Measurements from ENCODE around the gene PSMA5.

DNA sequence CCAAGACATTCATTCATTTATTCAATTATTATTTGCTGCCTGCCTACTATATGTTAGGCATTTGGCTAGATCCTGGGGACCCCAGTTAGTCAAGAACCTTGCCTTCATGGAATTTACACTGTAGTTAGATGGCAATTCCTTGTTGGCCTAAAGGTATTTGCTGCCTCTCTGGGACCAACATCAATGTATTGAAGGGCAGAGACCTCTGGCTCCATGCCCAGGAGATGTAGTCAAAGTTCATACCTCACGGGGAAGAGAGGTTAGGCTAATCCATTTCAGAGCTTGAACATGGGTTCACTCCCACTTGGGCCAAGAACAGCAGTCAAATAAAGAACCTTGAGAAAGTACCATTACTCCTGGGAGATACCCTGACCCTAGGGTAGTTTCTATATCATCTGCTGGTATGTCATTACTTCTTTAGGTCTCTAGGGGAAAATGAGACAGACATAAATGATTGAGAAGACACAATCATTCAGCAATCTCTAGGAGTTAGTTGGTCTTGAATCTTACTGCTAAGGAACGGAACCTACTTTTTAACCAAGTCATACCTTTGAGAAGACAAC is 60.5 kb downstream of the PSMA5 start:
- TF ChIP-seq, protein P1, sequence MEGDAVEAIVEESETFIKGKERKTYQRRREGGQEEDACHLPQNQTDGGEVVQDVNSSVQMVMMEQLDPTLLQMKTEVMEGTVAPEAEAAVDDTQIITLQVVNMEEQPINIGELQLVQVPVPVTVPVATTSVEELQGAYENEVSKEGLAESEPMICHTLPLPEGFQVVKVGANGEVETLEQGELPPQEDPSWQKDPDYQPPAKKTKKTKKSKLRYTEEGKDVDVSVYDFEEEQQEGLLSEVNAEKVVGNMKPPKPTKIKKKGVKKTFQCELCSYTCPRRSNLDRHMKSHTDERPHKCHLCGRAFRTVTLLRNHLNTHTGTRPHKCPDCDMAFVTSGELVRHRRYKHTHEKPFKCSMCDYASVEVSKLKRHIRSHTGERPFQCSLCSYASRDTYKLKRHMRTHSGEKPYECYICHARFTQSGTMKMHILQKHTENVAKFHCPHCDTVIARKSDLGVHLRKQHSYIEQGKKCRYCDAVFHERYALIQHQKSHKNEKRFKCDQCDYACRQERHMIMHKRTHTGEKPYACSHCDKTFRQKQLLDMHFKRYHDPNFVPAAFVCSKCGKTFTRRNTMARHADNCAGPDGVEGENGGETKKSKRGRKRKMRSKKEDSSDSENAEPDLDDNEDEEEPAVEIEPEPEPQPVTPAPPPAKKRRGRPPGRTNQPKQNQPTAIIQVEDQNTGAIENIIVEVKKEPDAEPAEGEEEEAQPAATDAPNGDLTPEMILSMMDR (IDR thresholded peaks at IDR 0.05; ENCODE audit: poor library complexity, severe bottlenecking): no peak
- TF ChIP-seq SMC3 (conservative IDR thresholded peaks at IDR 0.05; ENCODE audit: poor library complexity) (no peak), EZH2 (IDR thresholded peaks at IDR 0.05; ENCODE audit: borderline replicate concordance, insufficient read depth, low read length, poor library complexity, severe bottlenecking) (no peak), POLR2AphosphoS5 (IDR thresholded peaks at IDR 0.05) (no peak), RAD21 (conservative IDR thresholded peaks at IDR 0.05) (no peak), EP300 (conservative IDR thresholded peaks at IDR 0.05; ENCODE audit: poor library complexity, severe bottlenecking) (no peak), MXI1 (conservative IDR thresholded peaks at IDR 0.05; ENCODE audit: poor library complexity, severe bottlenecking) (no peak)
- TF ChIP-seq, protein P2, sequence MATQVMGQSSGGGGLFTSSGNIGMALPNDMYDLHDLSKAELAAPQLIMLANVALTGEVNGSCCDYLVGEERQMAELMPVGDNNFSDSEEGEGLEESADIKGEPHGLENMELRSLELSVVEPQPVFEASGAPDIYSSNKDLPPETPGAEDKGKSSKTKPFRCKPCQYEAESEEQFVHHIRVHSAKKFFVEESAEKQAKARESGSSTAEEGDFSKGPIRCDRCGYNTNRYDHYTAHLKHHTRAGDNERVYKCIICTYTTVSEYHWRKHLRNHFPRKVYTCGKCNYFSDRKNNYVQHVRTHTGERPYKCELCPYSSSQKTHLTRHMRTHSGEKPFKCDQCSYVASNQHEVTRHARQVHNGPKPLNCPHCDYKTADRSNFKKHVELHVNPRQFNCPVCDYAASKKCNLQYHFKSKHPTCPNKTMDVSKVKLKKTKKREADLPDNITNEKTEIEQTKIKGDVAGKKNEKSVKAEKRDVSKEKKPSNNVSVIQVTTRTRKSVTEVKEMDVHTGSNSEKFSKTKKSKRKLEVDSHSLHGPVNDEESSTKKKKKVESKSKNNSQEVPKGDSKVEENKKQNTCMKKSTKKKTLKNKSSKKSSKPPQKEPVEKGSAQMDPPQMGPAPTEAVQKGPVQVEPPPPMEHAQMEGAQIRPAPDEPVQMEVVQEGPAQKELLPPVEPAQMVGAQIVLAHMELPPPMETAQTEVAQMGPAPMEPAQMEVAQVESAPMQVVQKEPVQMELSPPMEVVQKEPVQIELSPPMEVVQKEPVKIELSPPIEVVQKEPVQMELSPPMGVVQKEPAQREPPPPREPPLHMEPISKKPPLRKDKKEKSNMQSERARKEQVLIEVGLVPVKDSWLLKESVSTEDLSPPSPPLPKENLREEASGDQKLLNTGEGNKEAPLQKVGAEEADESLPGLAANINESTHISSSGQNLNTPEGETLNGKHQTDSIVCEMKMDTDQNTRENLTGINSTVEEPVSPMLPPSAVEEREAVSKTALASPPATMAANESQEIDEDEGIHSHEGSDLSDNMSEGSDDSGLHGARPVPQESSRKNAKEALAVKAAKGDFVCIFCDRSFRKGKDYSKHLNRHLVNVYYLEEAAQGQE (IDR thresholded peaks at IDR 0.05; ENCODE audit: borderline replicate concordance): no peak

Data from neural cell (in vitro differentiated cells).